Measurements from ENCODE around the gene ZFP36L2. TPM values are rescaled to one million over a fixed set of nuclear protein-coding genes. Genes with fewer than 3 reads are reported as not detected.

ZFP36L2 gene
- total RNA-seq, 2 donors from 2014 or later = 77.1 to 114 TPM

- DNase-seq = peak; percentile 86
- Mint-ChIP-seq H3K36me3 (ENCODE audit: low read depth) (no peaks in the 10 kb centered on the region), H3K4me1 (peaks cover 17% of the 10 kb centered on the region), H3K27me3 (ENCODE audit: insufficient read depth) (no peaks in the 10 kb centered on the region), H3K27ac (no peak overlapping the region), H3K9me3 (no peaks in the 10 kb centered on the region), H3K4me3 (no peak overlapping the region)
- no peak overlapping the region for H3K9ac ChIP-seq (ENCODE audit: extremely low read depth, low read length, poor library complexity, severe bottlenecking)
- no peak overlapping the region for H3K27ac ChIP-seq (ENCODE audit: low read depth, low read length)
- WGBS, 2 experiments (ENCODE audit: insufficient coverage in 1 of 2, insufficient read length in 1 of 2) = 74 to 80% methylated on average over 9 to 16 of the region's 16 CpGs
- H3K36me3 ChIP-seq (ENCODE audit: control insufficient read depth, insufficient read depth, low read length) = no peaks in the 10 kb centered on the region
- no peaks in the 10 kb centered on the region for H3K27me3 ChIP-seq (ENCODE audit: control insufficient read depth, insufficient read depth, low read length, poor library complexity, severe bottlenecking)
- H3K4me3 ChIP-seq (ENCODE audit: low read length) = no peak overlapping the region
- H3K4me1 ChIP-seq (ENCODE audit: control insufficient read depth, insufficient read depth, low read length) = peaks cover 7% of the 10 kb centered on the region
- no peaks in the 10 kb centered on the region for H3K9me3 ChIP-seq (ENCODE audit: control insufficient read depth, low read length)
- no peak for TF ChIP-seq CTCF (conservative IDR thresholded peaks at IDR 0.05)
These were observed 26.6 kb downstream of the ZFP36L2 start for GRCh38 chr2:43199492-43200488.

GRCh38 chr2:43198263-43198662, 28.1 kb downstream of the ZFP36L2 start:
- H3K9ac ChIP-seq (ENCODE audit: extremely low read depth, low read length, poor library complexity, severe bottlenecking) = no peak overlapping the region
- Mint-ChIP-seq H3K4me3 (no peak overlapping the region), H3K36me3 (ENCODE audit: low read depth) (no peaks in the 10 kb centered on the region), H3K4me1 (peaks cover 27% of the 10 kb centered on the region), H3K9me3 (no peaks in the 10 kb centered on the region), H3K27me3 (ENCODE audit: insufficient read depth) (no peaks in the 10 kb centered on the region), H3K27ac (no peak overlapping the region)
- H3K36me3 ChIP-seq (ENCODE audit: control insufficient read depth, insufficient read depth, low read length) = no peaks in the 10 kb centered on the region
- no peaks in the 10 kb centered on the region for H3K9me3 ChIP-seq (ENCODE audit: control insufficient read depth, low read length)
- 96 to 97% methylated on average over 4 to 6 of the region's 6 CpGs for WGBS, 2 experiments (ENCODE audit: insufficient coverage in 1 of 2, insufficient read length in 1 of 2)
- H3K4me1 ChIP-seq (ENCODE audit: control insufficient read depth, insufficient read depth, low read length) = peaks cover 14% of the 10 kb centered on the region
- no peaks in the 10 kb centered on the region for H3K27me3 ChIP-seq (ENCODE audit: control insufficient read depth, insufficient read depth, low read length, poor library complexity, severe bottlenecking)
- DNase-seq = no peak
- TF ChIP-seq CTCF (conservative IDR thresholded peaks at IDR 0.05) = no peak
- H3K27ac ChIP-seq (ENCODE audit: low read depth, low read length) = no peak overlapping the region
- no peak overlapping the region for H3K4me3 ChIP-seq (ENCODE audit: low read length)

GRCh38 chr2:43197588-43197896, 28.9 kb downstream of the ZFP36L2 start:
- Histone ChIP-seq H3K27me3 (ENCODE audit: control insufficient read depth, insufficient read depth, low read length, poor library complexity, severe bottlenecking) (no peaks in the 10 kb centered on the region), H3K4me3 (ENCODE audit: low read length) (no peak overlapping the region), H3K36me3 (ENCODE audit: control insufficient read depth, insufficient read depth, low read length) (no peaks in the 10 kb centered on the region), H3K27ac (ENCODE audit: low read depth, low read length) (no peak overlapping the region), H3K9me3 (ENCODE audit: control insufficient read depth, low read length) (no peaks in the 10 kb centered on the region), H3K4me1 (ENCODE audit: control insufficient read depth, insufficient read depth, low read length) (peaks cover 14% of the 10 kb centered on the region), H3K9ac (ENCODE audit: extremely low read depth, low read length, poor library complexity, severe bottlenecking) (no peak overlapping the region)
- Mint-ChIP-seq H3K27me3 (ENCODE audit: insufficient read depth) (no peaks in the 10 kb centered on the region), H3K4me3 (no peak overlapping the region), H3K9me3 (no peaks in the 10 kb centered on the region), H3K4me1 (peaks cover 28% of the 10 kb centered on the region), H3K36me3 (ENCODE audit: low read depth) (no peaks in the 10 kb centered on the region), H3K27ac (peak overlapping the region; percentile 8)
- no peak for TF ChIP-seq CTCF (conservative IDR thresholded peaks at IDR 0.05)
- 88% methylated on average over 5 of the region's 5 CpGs; no CpG with 5 or more reads in 1 of the 2 experiments for WGBS, 2 experiments (ENCODE audit: insufficient coverage in 1 of 2, insufficient read length in 1 of 2)
- DNase-seq = peak; percentile 54
